Activated T-helper 1 cell treated with anti-CD3 and anti-CD28 coated beads, Interleukin-12 subunit alpha, Interleukin-12 subunit beta, Interleukin-2, Interleukin-4 antibody, amounts not matched to agents 30 ng/mL and 10 ng/mL and 1 ng/mL, durations not matched to agents 14 hours and 24 hours and 36 hours (primary cell): ENCODE data around the gene CFAP210. TPM values are rescaled to one million over a fixed set of nuclear protein-coding genes. Genes with fewer than 3 reads are reported as not detected.

Experiments
- DNase-seq: peaks from one replicate; pipeline ENCODE4 v3.0.0; 2021; ENCODE audit warnings: low spot score
- H3K27ac Mint-ChIP-seq: one replicate; pipeline ENCODE4 v1.8.0; 2021; ENCODE audit warnings: mild to moderate bottlenecking, mixed read lengths
- H3K27me3 Mint-ChIP-seq: one replicate; pipeline ENCODE4 v1.8.0; 2022; ENCODE audit warnings: mild to moderate bottlenecking, moderate library complexity, mixed read lengths; ENCODE audit not compliant: insufficient read depth
- H3K36me3 Mint-ChIP-seq: one replicate; pipeline ENCODE4 v1.8.0; 2021; ENCODE audit warnings: low read depth, mixed read lengths
- H3K4me1 Mint-ChIP-seq: one replicate; pipeline ENCODE4 v1.8.0; 2021; ENCODE audit warnings: low read depth, mixed read lengths
- H3K4me3 Mint-ChIP-seq: one replicate; pipeline ENCODE4 v1.8.0; 2021; ENCODE audit warnings: mild to moderate bottlenecking, moderate library complexity, mixed read lengths
- H3K9me3 Mint-ChIP-seq: one replicate; pipeline ENCODE4 v1.8.0; 2021; ENCODE audit warnings: mixed read lengths
- intact Hi-C: fragments of 100-400 bp; cut with micrococcal nuclease; formaldehyde crosslinking; loops from one replicate; pipeline ENCODE4 v1.15.1; 2024
- total RNA-seq: library from RNA; stranded (reverse); gene quantifications from 2 replicates; pipeline ENCODE4 v1.2.3, GENCODE V29; 2022

Gene CFAP210
- total RNA-seq, 1 donor from 2014 or later: not detected

DNA sequence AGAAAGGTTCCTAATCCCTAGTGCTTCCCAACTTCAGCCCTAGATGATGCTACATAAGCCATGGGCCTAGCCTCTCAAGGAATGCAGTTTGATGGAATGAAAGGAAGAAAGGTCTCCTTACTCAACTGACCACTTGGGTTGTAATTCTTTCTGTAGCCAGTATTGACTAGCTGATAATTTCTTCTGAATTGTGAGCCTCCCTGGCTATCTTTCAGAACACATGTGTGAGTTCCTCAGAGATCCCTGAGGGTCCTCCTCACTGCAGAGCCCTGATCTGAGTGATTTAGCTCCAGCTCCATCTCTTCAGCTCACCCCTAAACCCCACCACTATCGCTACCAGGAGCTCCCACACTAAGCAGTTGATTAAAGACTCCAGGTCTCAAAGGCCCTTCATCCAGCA is 31.5 kb downstream of the CFAP210 start:
- H3K27me3 Mint-ChIP-seq: peaks cover 11% of the 10 kb centered on the region
- DNase-seq: no peak
- intact Hi-C loops: no loop called here
- H3K27ac Mint-ChIP-seq: no peak overlapping the region
- H3K4me3 Mint-ChIP-seq: no peak overlapping the region
- no peaks in the 10 kb centered on the region for H3K9me3 Mint-ChIP-seq
- H3K4me1 Mint-ChIP-seq: no peaks in the 10 kb centered on the region
- H3K36me3 Mint-ChIP-seq: no peaks in the 10 kb centered on the region

DNA sequence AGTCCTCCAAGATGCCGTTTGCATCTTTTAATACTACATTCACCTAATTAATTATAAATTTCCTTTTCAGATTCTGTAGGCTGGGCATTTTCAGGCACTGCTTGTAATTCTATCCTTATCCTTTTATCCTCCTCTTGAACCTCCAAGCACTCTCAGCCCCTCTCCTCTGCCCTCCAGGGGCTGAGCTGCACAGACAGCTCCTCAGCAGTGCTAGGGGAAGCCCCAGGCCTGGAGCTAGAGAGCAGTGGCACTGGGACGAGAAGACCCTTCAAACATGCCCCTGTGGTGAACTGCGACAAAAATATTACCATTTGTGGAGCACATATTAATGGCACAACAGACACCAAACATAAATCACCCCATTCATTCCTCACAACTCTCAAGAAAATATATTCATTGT is 32.9 kb downstream of the CFAP210 start:
- no peak for DNase-seq
- no peaks in the 10 kb centered on the region for H3K36me3 Mint-ChIP-seq
- no peak overlapping the region for H3K27ac Mint-ChIP-seq
- intact Hi-C loops: no loop called here
- H3K4me3 Mint-ChIP-seq: no peak overlapping the region
- H3K4me1 Mint-ChIP-seq: no peaks in the 10 kb centered on the region
- H3K27me3 Mint-ChIP-seq: peaks cover 10% of the 10 kb centered on the region
- no peaks in the 10 kb centered on the region for H3K9me3 Mint-ChIP-seq

DNA sequence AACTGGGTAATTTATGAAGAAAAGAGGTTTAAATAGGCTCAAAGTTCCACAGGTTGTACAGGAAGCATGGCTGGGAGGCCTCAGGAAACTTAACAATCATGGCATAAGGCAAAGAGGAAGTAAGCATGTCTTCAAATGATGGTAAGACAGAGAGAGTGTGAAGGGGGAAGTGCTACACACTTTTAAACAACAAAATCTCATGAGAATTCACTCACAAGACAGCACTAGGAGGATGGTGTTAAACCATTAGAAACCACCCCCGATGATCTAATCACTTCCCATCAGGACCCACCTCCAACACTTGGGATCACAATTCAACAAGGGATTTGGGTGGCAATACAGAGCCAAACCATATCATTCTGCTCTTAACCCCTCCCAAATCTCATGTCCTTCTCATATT is 34.9 kb downstream of the CFAP210 start:
- no peak overlapping the region for H3K4me3 Mint-ChIP-seq
- no peak overlapping the region for H3K27ac Mint-ChIP-seq
- H3K27me3 Mint-ChIP-seq: peaks cover 11% of the 10 kb centered on the region
- H3K9me3 Mint-ChIP-seq: no peaks in the 10 kb centered on the region
- no peak for DNase-seq
- intact Hi-C loops: no loop called here
- H3K4me1 Mint-ChIP-seq: no peaks in the 10 kb centered on the region
- H3K36me3 Mint-ChIP-seq: no peaks in the 10 kb centered on the region

DNA sequence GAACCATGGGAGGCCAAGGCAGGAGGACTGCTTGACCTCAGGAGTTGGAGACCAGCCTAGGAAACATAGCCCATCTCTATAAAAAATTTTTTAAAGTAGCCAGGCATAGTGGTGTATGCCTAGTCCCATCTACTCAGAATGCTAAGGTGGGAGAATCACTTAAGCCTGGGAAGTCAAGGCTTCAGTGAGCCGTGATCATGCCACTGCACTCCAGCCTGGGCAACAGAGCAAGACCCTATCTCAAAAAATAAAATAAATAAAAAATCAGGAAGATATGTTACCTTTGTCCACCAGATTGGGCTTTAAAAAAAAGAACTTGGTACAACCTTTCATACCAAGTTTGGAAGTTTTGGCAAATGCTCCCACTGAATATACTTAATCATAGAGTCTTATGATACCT is 35.3 kb downstream of the CFAP210 start:
- no peaks in the 10 kb centered on the region for H3K36me3 Mint-ChIP-seq
- H3K27me3 Mint-ChIP-seq: peaks cover 14% of the 10 kb centered on the region
- intact Hi-C loops: no loop called here
- H3K9me3 Mint-ChIP-seq: no peaks in the 10 kb centered on the region
- no peak for DNase-seq
- no peak overlapping the region for H3K27ac Mint-ChIP-seq
- no peaks in the 10 kb centered on the region for H3K4me1 Mint-ChIP-seq
- no peak overlapping the region for H3K4me3 Mint-ChIP-seq

DNA sequence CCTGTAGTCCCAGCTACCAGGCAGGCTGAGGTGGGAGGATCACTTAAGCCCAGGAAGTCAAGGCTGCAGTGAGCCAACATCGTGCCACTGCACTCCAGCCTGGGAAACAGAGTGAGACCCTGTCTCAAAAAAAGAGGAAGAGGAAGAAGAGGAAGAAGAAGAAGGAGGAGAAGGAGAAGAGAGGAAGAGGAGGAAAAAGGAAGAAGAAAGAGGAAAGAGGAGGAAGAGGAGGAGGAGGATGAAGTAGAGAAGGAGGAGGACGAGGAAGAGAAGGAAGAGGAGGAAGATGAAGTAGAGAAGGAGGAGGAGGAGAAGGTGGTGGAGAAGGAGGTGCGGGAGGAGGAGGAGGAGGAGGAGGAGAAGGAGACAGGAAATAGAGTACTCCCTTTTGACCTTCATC is 38.0 kb downstream of the CFAP210 start:
- peaks cover 13% of the 10 kb centered on the region for H3K27me3 Mint-ChIP-seq
- no peak overlapping the region for H3K4me3 Mint-ChIP-seq
- intact Hi-C loops: no loop called here
- no peaks in the 10 kb centered on the region for H3K4me1 Mint-ChIP-seq
- no peaks in the 10 kb centered on the region for H3K9me3 Mint-ChIP-seq
- H3K36me3 Mint-ChIP-seq: no peaks in the 10 kb centered on the region
- H3K27ac Mint-ChIP-seq: no peak overlapping the region
- DNase-seq: no peak

DNA sequence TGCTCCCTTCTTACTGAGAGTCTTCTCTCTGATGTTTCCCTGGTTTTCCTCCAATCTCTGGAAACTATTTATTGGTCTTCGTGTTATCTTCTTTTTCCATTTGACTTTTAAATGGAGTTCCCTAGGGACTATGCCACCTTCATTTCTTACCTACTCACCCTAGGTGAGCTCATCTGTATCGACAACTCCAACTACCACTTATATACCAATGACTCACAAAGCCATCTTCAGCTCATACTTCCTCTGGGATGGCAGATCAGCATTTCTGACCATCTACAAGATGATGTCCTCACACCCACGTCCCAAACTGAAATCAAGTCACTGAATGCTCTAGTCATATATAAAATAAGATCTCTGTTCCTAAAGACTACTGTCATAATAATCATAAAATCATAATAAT is 40.6 kb downstream of the CFAP210 start:
- Mint-ChIP-seq H3K4me1 (no peaks in the 10 kb centered on the region), H3K27ac (no peak overlapping the region), H3K9me3 (no peaks in the 10 kb centered on the region), H3K4me3 (no peak overlapping the region), H3K36me3 (no peaks in the 10 kb centered on the region), H3K27me3 (peaks cover 19% of the 10 kb centered on the region)
- no peak for DNase-seq
- intact Hi-C loops: no loop called here

DNA sequence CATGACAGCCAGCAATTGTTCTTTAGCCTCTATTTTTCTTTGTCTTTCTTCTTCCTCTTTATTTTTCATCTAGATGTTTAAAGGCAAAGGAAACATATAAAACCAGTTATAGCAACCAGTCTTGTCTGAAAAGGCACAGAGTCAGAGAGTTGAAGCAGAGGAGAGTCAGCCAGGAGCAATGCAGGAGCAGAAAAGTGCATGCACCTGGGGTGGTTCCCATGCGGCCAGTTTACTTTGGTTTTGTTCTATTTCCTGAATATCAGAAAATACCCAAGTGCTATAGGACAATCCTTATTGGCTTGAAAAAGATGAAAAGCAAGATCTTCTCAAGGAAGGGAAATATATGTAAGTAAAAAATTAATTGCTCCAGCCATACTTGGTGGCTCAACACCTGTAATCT is 44.9 kb downstream of the CFAP210 start:
- no peaks in the 10 kb centered on the region for H3K9me3 Mint-ChIP-seq

DNA sequence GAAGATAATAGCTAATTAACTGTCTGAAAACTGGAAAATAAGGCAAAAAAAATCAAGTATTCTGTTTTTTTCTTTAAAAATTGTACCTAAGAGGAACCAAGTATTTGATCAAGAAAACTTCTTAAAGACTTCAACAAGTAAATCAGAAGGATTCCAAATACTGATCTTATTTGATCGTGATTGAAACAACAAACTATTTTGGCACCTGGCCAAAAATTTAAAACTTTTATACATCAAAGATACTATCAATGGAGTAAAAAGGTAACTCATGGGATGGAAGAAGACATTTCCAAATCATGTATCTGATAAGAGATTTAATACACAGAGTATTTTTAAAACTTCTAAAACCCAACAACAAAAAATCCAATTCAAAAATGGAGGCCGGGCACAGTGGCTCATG is 46.7 kb downstream of the CFAP210 start:
- H3K4me1 Mint-ChIP-seq: no peaks in the 10 kb centered on the region
- intact Hi-C loops: no loop called here
- H3K27ac Mint-ChIP-seq: no peak overlapping the region

More for the DNA sequence above, 44.9 kb downstream of the CFAP210 start:
- H3K4me1 Mint-ChIP-seq: no peaks in the 10 kb centered on the region
- no peak for DNase-seq
- H3K4me3 Mint-ChIP-seq: no peak overlapping the region
- peaks cover 20% of the 10 kb centered on the region for H3K27me3 Mint-ChIP-seq
- H3K27ac Mint-ChIP-seq: no peak overlapping the region
- intact Hi-C loops: no loop called here
- no peaks in the 10 kb centered on the region for H3K36me3 Mint-ChIP-seq

DNA sequence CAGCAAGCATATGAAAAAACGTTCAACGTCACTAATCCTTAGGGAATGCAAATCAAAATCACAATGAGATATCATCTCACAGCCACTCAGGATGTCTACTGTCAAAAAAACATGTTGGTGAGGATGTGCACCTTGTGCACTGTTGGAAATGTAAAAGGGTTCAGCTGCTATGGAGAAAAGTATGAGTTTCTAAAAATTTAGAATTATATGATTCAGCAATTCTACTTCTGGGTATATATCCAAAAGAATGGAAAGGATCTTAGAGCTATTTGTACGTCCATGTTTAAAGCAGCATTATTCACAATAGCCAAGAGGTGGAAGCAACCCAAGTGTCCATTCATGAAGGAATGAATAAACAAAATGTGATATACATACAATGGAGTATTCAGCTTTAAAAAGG is 50.0 kb downstream of the CFAP210 start:
- intact Hi-C loops: no loop called here
- H3K36me3 Mint-ChIP-seq: no peaks in the 10 kb centered on the region
- no peaks in the 10 kb centered on the region for H3K4me1 Mint-ChIP-seq
- no peak overlapping the region for H3K27ac Mint-ChIP-seq
- peaks cover 8% of the 10 kb centered on the region for H3K27me3 Mint-ChIP-seq
- no peak for DNase-seq
- H3K4me3 Mint-ChIP-seq: no peak overlapping the region
- H3K9me3 Mint-ChIP-seq: no peaks in the 10 kb centered on the region

More for the DNA sequence above, 46.7 kb downstream of the CFAP210 start:
- no peak overlapping the region for H3K4me3 Mint-ChIP-seq
- no peak for DNase-seq
- no peaks in the 10 kb centered on the region for H3K36me3 Mint-ChIP-seq
- H3K9me3 Mint-ChIP-seq: no peaks in the 10 kb centered on the region
- peaks cover 15% of the 10 kb centered on the region for H3K27me3 Mint-ChIP-seq

DNA sequence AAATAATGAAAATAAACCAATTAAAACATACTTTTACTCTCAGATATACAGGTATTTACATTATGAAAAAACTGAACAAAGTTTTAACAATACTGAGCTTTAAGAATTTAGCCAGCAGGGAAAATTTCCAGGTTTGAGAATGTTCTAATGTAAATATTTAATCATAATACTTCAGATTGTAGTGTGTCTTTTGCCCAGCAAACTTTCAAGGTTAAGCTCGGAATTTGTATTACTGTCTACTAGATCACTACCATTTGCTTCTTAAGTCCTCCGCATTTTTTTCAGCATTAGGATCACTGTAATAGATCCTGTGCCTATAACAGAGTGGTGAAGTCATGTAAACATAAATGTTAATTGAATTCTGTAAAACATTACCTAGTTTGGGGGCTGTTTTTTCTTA is 52.7 kb downstream of the CFAP210 start:
- no peak for DNase-seq
- intact Hi-C loops: no loop called here

DNA sequence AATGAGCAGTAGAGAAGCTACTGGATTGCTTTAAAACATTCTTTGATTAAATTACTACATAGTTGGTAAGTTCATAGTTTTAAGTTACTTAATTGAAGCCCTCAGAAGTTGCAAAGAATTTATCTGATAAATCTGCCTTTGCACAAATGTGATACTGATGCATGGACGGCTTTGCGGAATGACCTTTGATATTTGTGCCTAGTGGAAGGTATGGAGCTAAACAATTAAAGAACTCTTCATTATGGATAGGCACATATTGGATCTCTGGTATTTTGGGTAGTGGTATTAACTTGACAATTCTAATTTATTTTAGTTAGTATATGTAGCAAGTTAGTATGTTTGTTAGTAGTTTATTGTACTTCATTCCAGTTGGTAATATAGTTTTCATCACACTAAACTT is 54.1 kb downstream of the CFAP210 start:
- no peak overlapping the region for H3K27ac Mint-ChIP-seq

More for the DNA sequence above, 52.7 kb downstream of the CFAP210 start:
- Mint-ChIP-seq H3K4me1 (no peaks in the 10 kb centered on the region), H3K27me3 (peaks cover 3% of the 10 kb centered on the region), H3K9me3 (no peaks in the 10 kb centered on the region), H3K4me3 (no peak overlapping the region), H3K27ac (no peak overlapping the region), H3K36me3 (no peaks in the 10 kb centered on the region)

DNA sequence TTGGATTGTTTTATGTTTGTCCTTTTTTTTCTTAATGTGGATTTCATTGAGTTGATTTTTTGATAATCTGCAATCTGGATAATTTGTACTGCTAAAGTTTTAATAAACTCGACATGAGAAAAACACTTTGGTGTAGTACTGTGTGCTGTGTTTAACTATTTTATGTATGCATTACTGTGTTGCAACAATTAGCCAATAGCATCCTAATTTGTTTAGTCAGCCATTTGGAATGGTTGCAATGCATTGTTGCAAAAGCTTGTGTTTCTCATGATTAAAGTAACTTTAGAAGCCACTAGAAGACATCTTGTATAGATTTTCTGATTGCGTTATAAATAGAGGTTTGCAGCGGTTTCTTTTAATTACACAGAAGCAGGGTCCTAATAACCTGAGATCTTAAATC is 56.6 kb downstream of the CFAP210 start:
- no peaks in the 10 kb centered on the region for H3K9me3 Mint-ChIP-seq
- no peak for DNase-seq
- intact Hi-C loops: no loop called here
- no peak overlapping the region for H3K27ac Mint-ChIP-seq
- H3K4me1 Mint-ChIP-seq: no peaks in the 10 kb centered on the region
- H3K36me3 Mint-ChIP-seq: peaks cover 12% of the 10 kb centered on the region
- no peaks in the 10 kb centered on the region for H3K27me3 Mint-ChIP-seq
- no peak overlapping the region for H3K4me3 Mint-ChIP-seq

More for the DNA sequence above, 54.1 kb downstream of the CFAP210 start:
- intact Hi-C loops: no loop called here
- Mint-ChIP-seq H3K27me3 (no peaks in the 10 kb centered on the region), H3K4me1 (no peaks in the 10 kb centered on the region), H3K36me3 (no peaks in the 10 kb centered on the region), H3K4me3 (no peak overlapping the region), H3K9me3 (no peaks in the 10 kb centered on the region)
- DNase-seq: no peak

DNA sequence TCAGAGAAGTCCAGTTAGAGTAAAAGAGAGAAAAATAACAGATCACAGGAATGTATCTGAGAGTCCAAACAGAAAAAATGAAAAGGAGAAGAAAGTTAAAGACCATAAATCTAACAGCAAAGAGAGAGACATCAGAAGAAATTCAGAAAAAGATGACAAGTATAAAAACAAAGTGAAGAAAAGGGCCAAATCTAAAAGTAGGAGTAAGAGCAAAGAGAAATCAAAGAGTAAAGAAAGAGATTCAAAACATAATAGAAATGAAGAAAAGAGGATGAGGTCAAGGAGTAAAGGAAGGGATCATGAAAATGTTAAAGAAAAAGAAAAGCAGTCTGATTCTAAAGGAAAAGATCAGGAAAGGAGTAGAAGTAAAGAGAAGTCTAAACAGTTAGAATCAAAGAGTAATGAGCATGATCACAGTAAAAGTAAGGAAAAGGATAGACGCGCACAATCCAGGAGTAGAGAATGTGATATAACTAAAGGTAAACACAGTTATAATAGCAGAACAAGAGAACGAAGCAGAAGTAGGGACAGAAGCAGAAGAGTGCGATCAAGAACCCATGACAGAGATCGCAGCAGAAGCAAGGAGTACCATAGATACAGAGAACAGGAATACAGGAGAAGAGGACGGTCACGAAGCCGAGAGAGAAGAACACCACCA is 57.6 kb downstream of the CFAP210 start:
- no peaks in the 10 kb centered on the region for H3K4me1 Mint-ChIP-seq
- intact Hi-C loops: no loop called here
- no peaks in the 10 kb centered on the region for H3K27me3 Mint-ChIP-seq
- H3K9me3 Mint-ChIP-seq: no peaks in the 10 kb centered on the region
- no peak for DNase-seq
- peaks cover 17% of the 10 kb centered on the region for H3K36me3 Mint-ChIP-seq
- H3K27ac Mint-ChIP-seq: no peak overlapping the region
- H3K4me3 Mint-ChIP-seq: no peak overlapping the region

DNA sequence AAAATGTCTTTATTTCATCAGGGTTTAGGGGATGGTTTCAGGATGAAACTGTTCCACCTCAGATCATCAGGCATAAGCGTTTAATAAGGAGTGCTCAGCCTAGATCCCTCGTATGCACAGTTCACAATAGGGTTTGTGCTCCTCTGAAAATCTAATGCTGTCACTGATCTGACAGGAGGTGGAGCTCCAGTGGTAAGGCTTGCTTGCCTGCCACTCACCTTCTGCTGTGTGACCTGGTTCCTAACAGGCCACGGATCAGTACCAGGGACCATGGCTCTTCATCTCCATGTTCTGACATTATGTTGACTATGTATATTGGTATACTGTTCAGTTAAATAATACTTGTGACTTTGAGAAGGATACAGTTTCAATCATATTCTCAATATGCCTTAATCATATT is 68.4 kb downstream of the CFAP210 start:
- no peaks in the 10 kb centered on the region for H3K27me3 Mint-ChIP-seq
- intact Hi-C loops: no loop called here
- DNase-seq: no peak
- H3K27ac Mint-ChIP-seq: no peak overlapping the region
- no peaks in the 10 kb centered on the region for H3K4me1 Mint-ChIP-seq
- H3K4me3 Mint-ChIP-seq: no peak overlapping the region
- no peaks in the 10 kb centered on the region for H3K9me3 Mint-ChIP-seq
- H3K36me3 Mint-ChIP-seq: peaks cover 35% of the 10 kb centered on the region
